Neural progenitor cell (in vitro differentiated cells): ENCODE measurements around the gene DSC3. TPM values are rescaled to one million over a fixed set of nuclear protein-coding genes. Genes with fewer than 3 reads are reported as not detected.

Experiments
- DNase-seq: peaks from one replicate; pipeline ENCODE4 v3.0.0-alpha.2; 2016; ENCODE audit warnings: low spot score
- H2AFZ ChIP-seq: fragments of 200-600 bp; sonication (generic); replicated peaks from 2 replicates; pipeline ENCODE4 v1.6.1; 2016; ENCODE audit warnings: antibody characterized with exemption
- H3F3A ChIP-seq: fragments of 200-600 bp; sonication (generic); 2 replicates; pipeline ENCODE4 v1.6.1; 2016; ENCODE audit warnings: antibody characterized with exemption, low read depth
- H3K27ac ChIP-seq: fragments of 200-600 bp; sonication (generic); 2 replicates; pipeline ENCODE4 v1.5.1; 2016; ENCODE audit warnings: mild to moderate bottlenecking
- H3K27me3 ChIP-seq: fragments of 200-600 bp; sonication (generic); 2 replicates; pipeline ENCODE4 v1.6.1; 2016; ENCODE audit warnings: mild to moderate bottlenecking, moderate library complexity
- H3K36me3 ChIP-seq: fragments of 200-600 bp; sonication (generic); 2 replicates; pipeline ENCODE4 v1.5.1; 2016
- H3K4me1 ChIP-seq: fragments of 200-600 bp; sonication (generic); 2 replicates; pipeline ENCODE4 v1.6.1; 2016; ENCODE audit warnings: mixed run types
- H3K4me2 ChIP-seq: fragments of 200-600 bp; sonication (generic); 2 replicates; pipeline ENCODE4 v1.6.1; 2016
- H3K4me3 ChIP-seq: fragments of 200-600 bp; sonication (generic); 2 replicates; pipeline ENCODE4 v1.5.1; 2016
- H3K79me2 ChIP-seq: fragments of 200-600 bp; sonication (generic); 2 replicates; pipeline ENCODE4 v1.6.1; 2016; ENCODE audit warnings: low read depth
- H3K9ac ChIP-seq: fragments of 200-600 bp; sonication (generic); 2 replicates; pipeline ENCODE4 v1.6.1; 2016
- H3K9me3 ChIP-seq: fragments of 200-600 bp; sonication (generic); 2 replicates; pipeline ENCODE4 v1.5.1; 2016; ENCODE audit warnings: low read depth
- H4K20me1 ChIP-seq: fragments of 200-600 bp; sonication (generic); 2 replicates; pipeline ENCODE4 v1.6.1; 2016; ENCODE audit warnings: low read depth
- H3K27ac Mint-ChIP-seq: 3 replicates; pipeline ENCODE4 v1.8.0; 2021; ENCODE audit warnings: mixed read lengths
- H3K27me3 Mint-ChIP-seq: 2 replicates; pipeline ENCODE4 v1.8.0; 2022; ENCODE audit warnings: low read depth, mild to moderate bottlenecking, inconsistent platforms, moderate library complexity, mixed read lengths; ENCODE audit not compliant: insufficient read depth
- H3K36me3 Mint-ChIP-seq: 3 replicates; pipeline ENCODE4 v1.8.0; 2021; ENCODE audit warnings: mixed read lengths
- H3K4me1 Mint-ChIP-seq: 3 replicates; pipeline ENCODE4 v1.8.0; 2021; ENCODE audit warnings: mixed read lengths
- H3K4me3 Mint-ChIP-seq: 3 replicates; pipeline ENCODE4 v1.8.0; 2021; ENCODE audit warnings: mild to moderate bottlenecking, moderate library complexity, mixed read lengths
- H3K9me3 Mint-ChIP-seq: 3 replicates; pipeline ENCODE4 v1.8.0; 2020; ENCODE audit warnings: mixed read lengths
- EZH2 ChIP-seq: fragments of 200-600 bp; sonication (generic); IDR thresholded peaks from 2 replicates; pipeline ENCODE4 v1.6.1; 2017; ENCODE audit warnings: antibody characterized with exemption, mild to moderate bottlenecking, moderate library complexity
- EZH2phosphoT487 ChIP-seq: fragments of 200-600 bp; sonication (generic); IDR thresholded peaks from 2 replicates; pipeline ENCODE4 v1.6.1; 2017; ENCODE audit warnings: antibody characterized with exemption
- total RNA-seq: library from RNA; depleted of rRNA; stranded (reverse); fragments of >200 nt; gene quantifications from 2 replicates; pipeline ENCODE4 v1.2.3, GENCODE V29; 2015; ENCODE audit warnings: low replicate concordance
- TF ChIP-seq, protein P1 (sequence below): fragments of 200-600 bp; sonication (generic); IDR thresholded peaks from 2 replicates; pipeline ENCODE4 v1.5.1; 2017; ENCODE audit warnings: antibody characterized with exemption, mild to moderate bottlenecking

Gene DSC3
- total RNA-seq, 1 donor from 2014 or later: 1.8 TPM

DNA sequence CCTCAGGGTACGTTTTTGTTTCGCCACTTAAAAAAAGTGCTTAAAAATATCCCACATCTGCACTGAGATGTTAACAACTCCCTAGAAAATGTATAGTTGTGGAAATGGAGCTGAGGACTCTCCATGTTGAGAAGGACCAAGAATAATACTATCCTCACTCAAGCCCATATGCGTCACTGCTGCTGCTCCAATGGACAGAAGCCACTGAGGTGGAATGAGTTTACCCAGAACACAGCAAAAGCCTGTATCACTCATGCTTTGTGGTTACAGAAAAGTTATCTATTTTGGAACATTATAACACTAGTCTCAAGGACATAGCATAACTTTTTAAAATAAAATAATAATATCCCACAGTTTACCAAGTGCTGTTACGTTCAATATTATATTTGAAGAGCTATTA is 31.9 kb downstream of the DSC3 start:
- Histone ChIP-seq H3K27ac (no peak overlapping the region), H3K9me3 (no peaks in the 10 kb centered on the region), H3K27me3 (no peaks in the 10 kb centered on the region), H3K4me3 (no peak overlapping the region), H3K79me2 (no peaks in the 10 kb centered on the region), H3K4me2 (no peak overlapping the region), H3K9ac (no peak overlapping the region), H3K36me3 (no peaks in the 10 kb centered on the region), H3K4me1 (no peaks in the 10 kb centered on the region), H3F3A (no peaks in the 10 kb centered on the region), H2AFZ (no peak overlapping the region), H4K20me1 (no peaks in the 10 kb centered on the region)
- H3K27me3 Mint-ChIP-seq: peaks cover 2% of the 10 kb centered on the region
- H3K9me3 Mint-ChIP-seq: no peaks in the 10 kb centered on the region
- H3K4me1 Mint-ChIP-seq: no peaks in the 10 kb centered on the region
- H3K4me3 Mint-ChIP-seq: no peak overlapping the region
- DNase-seq: no peak
- H3K36me3 Mint-ChIP-seq: no peaks in the 10 kb centered on the region
- TF ChIP-seq EZH2 (no peak), EZH2phosphoT487 (no peak)
- TF ChIP-seq, protein P1, sequence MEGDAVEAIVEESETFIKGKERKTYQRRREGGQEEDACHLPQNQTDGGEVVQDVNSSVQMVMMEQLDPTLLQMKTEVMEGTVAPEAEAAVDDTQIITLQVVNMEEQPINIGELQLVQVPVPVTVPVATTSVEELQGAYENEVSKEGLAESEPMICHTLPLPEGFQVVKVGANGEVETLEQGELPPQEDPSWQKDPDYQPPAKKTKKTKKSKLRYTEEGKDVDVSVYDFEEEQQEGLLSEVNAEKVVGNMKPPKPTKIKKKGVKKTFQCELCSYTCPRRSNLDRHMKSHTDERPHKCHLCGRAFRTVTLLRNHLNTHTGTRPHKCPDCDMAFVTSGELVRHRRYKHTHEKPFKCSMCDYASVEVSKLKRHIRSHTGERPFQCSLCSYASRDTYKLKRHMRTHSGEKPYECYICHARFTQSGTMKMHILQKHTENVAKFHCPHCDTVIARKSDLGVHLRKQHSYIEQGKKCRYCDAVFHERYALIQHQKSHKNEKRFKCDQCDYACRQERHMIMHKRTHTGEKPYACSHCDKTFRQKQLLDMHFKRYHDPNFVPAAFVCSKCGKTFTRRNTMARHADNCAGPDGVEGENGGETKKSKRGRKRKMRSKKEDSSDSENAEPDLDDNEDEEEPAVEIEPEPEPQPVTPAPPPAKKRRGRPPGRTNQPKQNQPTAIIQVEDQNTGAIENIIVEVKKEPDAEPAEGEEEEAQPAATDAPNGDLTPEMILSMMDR: no peak
- H3K27ac Mint-ChIP-seq: no peak overlapping the region

DNA sequence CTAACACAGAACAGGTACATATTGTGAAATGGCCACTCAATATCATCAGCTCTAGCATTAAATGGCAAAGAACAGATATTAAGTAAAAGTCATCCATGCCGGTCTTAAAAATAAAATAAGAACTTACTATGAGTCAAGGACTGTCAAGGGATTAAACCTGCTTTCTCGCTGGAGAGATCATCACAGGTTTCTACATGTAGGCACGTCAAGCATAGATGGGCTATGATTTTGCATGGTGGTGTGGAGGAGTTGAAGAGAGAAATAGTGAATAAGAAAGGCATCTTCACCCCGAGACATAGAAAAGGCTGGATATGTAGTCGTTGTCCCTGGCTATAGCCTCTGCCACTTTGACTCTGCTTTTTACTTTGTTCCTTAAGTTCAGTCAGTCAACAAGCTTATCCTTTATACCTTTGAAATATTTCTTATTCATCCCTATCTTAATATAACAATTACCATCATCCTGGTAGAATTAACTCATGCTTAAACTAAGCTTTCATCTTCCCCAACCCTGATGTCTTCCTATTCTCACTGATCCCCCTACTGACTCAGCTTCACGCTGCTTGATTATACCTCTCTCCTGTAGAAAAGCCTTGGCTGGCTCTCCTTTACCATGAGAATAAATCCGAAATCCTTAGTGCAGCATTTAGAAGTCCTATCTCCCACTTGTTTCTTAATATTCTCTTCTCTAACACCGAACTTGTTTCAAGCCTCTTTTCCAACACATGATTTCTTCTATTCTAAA is 42.5 kb downstream of the DSC3 start:
- no peaks in the 10 kb centered on the region for H3K79me2 ChIP-seq
- Mint-ChIP-seq H3K4me1 (no peaks in the 10 kb centered on the region), H3K36me3 (no peaks in the 10 kb centered on the region), H3K27me3 (no peaks in the 10 kb centered on the region), H3K4me3 (no peak overlapping the region), H3K27ac (no peak overlapping the region), H3K9me3 (no peaks in the 10 kb centered on the region)
- H3K36me3 ChIP-seq: no peaks in the 10 kb centered on the region
- no peaks in the 10 kb centered on the region for H3K4me1 ChIP-seq
- DNase-seq: peak; percentile 41
- peak overlapping the region; percentile 45 for H2AFZ ChIP-seq
- no peaks in the 10 kb centered on the region for H3F3A ChIP-seq
- no peak overlapping the region for H3K27ac ChIP-seq
- H3K4me2 ChIP-seq: no peak overlapping the region
- H4K20me1 ChIP-seq: no peaks in the 10 kb centered on the region
- no peak overlapping the region for H3K9ac ChIP-seq
- H3K4me3 ChIP-seq: no peak overlapping the region
- no peaks in the 10 kb centered on the region for H3K9me3 ChIP-seq
- no peak for TF ChIP-seq EZH2phosphoT487
- no peak for TF ChIP-seq EZH2
- TF ChIP-seq, protein P1: no peak
- no peaks in the 10 kb centered on the region for H3K27me3 ChIP-seq

DNA sequence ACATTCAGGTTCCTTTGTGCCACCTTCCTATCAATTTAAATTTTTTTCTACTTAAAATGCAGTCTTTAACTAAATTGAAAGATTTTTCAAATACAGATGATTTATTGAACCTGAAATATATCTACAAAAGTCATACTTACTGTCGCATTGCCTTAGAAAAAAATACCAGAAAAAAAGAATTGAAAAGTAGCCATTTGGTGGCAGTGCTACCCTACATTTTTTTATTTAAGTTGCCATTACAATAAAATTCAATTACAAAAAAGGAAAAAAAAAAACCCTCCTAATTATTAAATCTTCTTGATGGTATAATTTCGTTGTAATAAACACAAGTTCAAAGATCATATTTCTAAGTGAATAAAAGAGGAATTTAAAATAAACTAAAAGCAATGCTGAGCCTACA is 43.4 kb downstream of the DSC3 start:
- no peaks in the 10 kb centered on the region for H3K4me1 ChIP-seq
- H3F3A ChIP-seq: no peaks in the 10 kb centered on the region
- no peak overlapping the region for H3K27ac Mint-ChIP-seq
- no peak overlapping the region for H3K27ac ChIP-seq
- no peak overlapping the region for H3K4me3 ChIP-seq
- no peaks in the 10 kb centered on the region for H3K36me3 Mint-ChIP-seq
- H3K4me1 Mint-ChIP-seq: no peaks in the 10 kb centered on the region
- H3K9me3 Mint-ChIP-seq: no peaks in the 10 kb centered on the region
- no peaks in the 10 kb centered on the region for H3K27me3 ChIP-seq
- H3K36me3 ChIP-seq: no peaks in the 10 kb centered on the region
- H4K20me1 ChIP-seq: no peaks in the 10 kb centered on the region
- no peak for TF ChIP-seq EZH2
- TF ChIP-seq, protein P1: peak; percentile 21
- no peaks in the 10 kb centered on the region for H3K79me2 ChIP-seq
- DNase-seq: no peak
- H2AFZ ChIP-seq: no peak overlapping the region
- H3K4me3 Mint-ChIP-seq: no peak overlapping the region
- no peak overlapping the region for H3K9ac ChIP-seq
- H3K4me2 ChIP-seq: no peak overlapping the region
- H3K9me3 ChIP-seq: no peaks in the 10 kb centered on the region
- H3K27me3 Mint-ChIP-seq: no peaks in the 10 kb centered on the region
